ENCODE data around the gene DTX2.
"Not testable (repeated sequence)": the region's sequence is repeated elsewhere in the genome, so short reads cannot be mapped to it uniquely, and the experiment has no call there.

DTX2 gene

GRCh38 chr7:76476742-76477474 is 15.4 kb downstream of the DTX2 start:
- H3K4me3 ChIP-seq (ENCODE audit: control insufficient read depth, low read depth, low read length); DNase-seq (ENCODE audit: low read depth): not testable (repeated sequence)

- not testable (repeated sequence) for DNase-seq (ENCODE audit: low read depth); H3K4me3 ChIP-seq (ENCODE audit: control insufficient read depth, low read depth, low read length)
These were observed 18.1 kb downstream of the DTX2 start for GRCh38 chr7:76479628-76480027.

GRCh38 chr7:76480403-76481253 is 19.1 kb downstream of the DTX2 start:
- H3K4me3 ChIP-seq (ENCODE audit: control insufficient read depth, low read depth, low read length); DNase-seq (ENCODE audit: low read depth): not testable (repeated sequence)

- H3K4me3 ChIP-seq (ENCODE audit: control insufficient read depth, low read depth, low read length); DNase-seq (ENCODE audit: low read depth): not testable (repeated sequence)
These were observed 21.2 kb downstream of the DTX2 start for GRCh38 chr7:76482660-76483059.

- not testable (repeated sequence) for DNase-seq (ENCODE audit: low read depth); H3K4me3 ChIP-seq (ENCODE audit: control insufficient read depth, low read depth, low read length)
These were observed 21.6 kb downstream of the DTX2 start for GRCh38 chr7:76483081-76483480.

- not testable (repeated sequence) for H3K4me3 ChIP-seq (ENCODE audit: control insufficient read depth, low read depth, low read length); DNase-seq (ENCODE audit: low read depth)
These were observed 22.9 kb downstream of the DTX2 start for GRCh38 chr7:76484456-76484855.

- not testable (repeated sequence) for H3K4me3 ChIP-seq (ENCODE audit: control insufficient read depth, low read depth, low read length); DNase-seq (ENCODE audit: low read depth)
These were observed 24.5 kb downstream of the DTX2 start for GRCh38 chr7:76485822-76486610.

GRCh38 chr7:76486618-76487017 is 25.1 kb downstream of the DTX2 start:
- not testable (repeated sequence) for DNase-seq (ENCODE audit: low read depth); H3K4me3 ChIP-seq (ENCODE audit: control insufficient read depth, low read depth, low read length)

GRCh38 chr7:76487969-76488368 is 26.5 kb downstream of the DTX2 start:
- not testable (repeated sequence) for DNase-seq (ENCODE audit: low read depth)

GRCh38 chr7:76492139-76492538 is 30.6 kb downstream of the DTX2 start:
- H3K4me3 ChIP-seq (ENCODE audit: control insufficient read depth, low read depth, low read length); DNase-seq (ENCODE audit: low read depth): not testable (repeated sequence)

More at GRCh38 chr7:76487969-76488368, 26.5 kb downstream of the DTX2 start:
- not testable (repeated sequence) for H3K4me3 ChIP-seq (ENCODE audit: control insufficient read depth, low read depth, low read length)

GRCh38 chr7:76495717-76496116 is 34.2 kb downstream of the DTX2 start:
- H3K4me3 ChIP-seq (ENCODE audit: control insufficient read depth, low read depth, low read length): not testable (repeated sequence)

GRCh38 chr7:76497918-76498582 is 36.5 kb downstream of the DTX2 start:
- H3K4me3 ChIP-seq (ENCODE audit: control insufficient read depth, low read depth, low read length); DNase-seq (ENCODE audit: low read depth): not testable (repeated sequence)

More at GRCh38 chr7:76495717-76496116, 34.2 kb downstream of the DTX2 start:
- not testable (repeated sequence) for DNase-seq (ENCODE audit: low read depth)

GRCh38 chr7:76498583-76499200 is 37.2 kb downstream of the DTX2 start:
- DNase-seq (ENCODE audit: low read depth); H3K4me3 ChIP-seq (ENCODE audit: control insufficient read depth, low read depth, low read length): not testable (repeated sequence)

- not testable (repeated sequence) for DNase-seq (ENCODE audit: low read depth); H3K4me3 ChIP-seq (ENCODE audit: control insufficient read depth, low read depth, low read length)
These were observed 37.9 kb downstream of the DTX2 start for GRCh38 chr7:76499201-76499923.

- H3K4me3 ChIP-seq (ENCODE audit: control insufficient read depth, low read depth, low read length); DNase-seq (ENCODE audit: low read depth): not testable (repeated sequence)
These were observed 38.4 kb downstream of the DTX2 start for GRCh38 chr7:76499924-76500241.

GRCh38 chr7:76502224-76502623 is 40.7 kb downstream of the DTX2 start:
- not testable (repeated sequence) for H3K4me3 ChIP-seq (ENCODE audit: control insufficient read depth, low read depth, low read length); DNase-seq (ENCODE audit: low read depth)

GRCh38 chr7:76502836-76503235 is 41.3 kb downstream of the DTX2 start:
- not testable (repeated sequence) for DNase-seq (ENCODE audit: low read depth)

More at GRCh38 chr7:76502836-76503235, 41.3 kb downstream of the DTX2 start:
- not testable (repeated sequence) for H3K4me3 ChIP-seq (ENCODE audit: control insufficient read depth, low read depth, low read length)
